Inflammatory macrophage treated with lipopolysaccharide for 4 hours (primary cell): Measurements from ENCODE around the gene IL20RA.
"Not testable (repeated sequence)": the region's sequence is repeated elsewhere in the genome, so short reads cannot be mapped to it uniquely, and the experiment has no call there.

ENCODE experiments used
- DNase-seq: peaks from one replicate; pipeline ENCODE4 v3.0.0-alpha.2; 2020

IL20RA gene

GRCh38 chr6:137044366-137045221, at the start of gene IL20RA:
TSS of gene IL20RA (minus strand) at chr6:137044965. CDS start at chr6:137044728, 237 bp downstream.
- peak; percentile 31 for DNase-seq

DNA sequence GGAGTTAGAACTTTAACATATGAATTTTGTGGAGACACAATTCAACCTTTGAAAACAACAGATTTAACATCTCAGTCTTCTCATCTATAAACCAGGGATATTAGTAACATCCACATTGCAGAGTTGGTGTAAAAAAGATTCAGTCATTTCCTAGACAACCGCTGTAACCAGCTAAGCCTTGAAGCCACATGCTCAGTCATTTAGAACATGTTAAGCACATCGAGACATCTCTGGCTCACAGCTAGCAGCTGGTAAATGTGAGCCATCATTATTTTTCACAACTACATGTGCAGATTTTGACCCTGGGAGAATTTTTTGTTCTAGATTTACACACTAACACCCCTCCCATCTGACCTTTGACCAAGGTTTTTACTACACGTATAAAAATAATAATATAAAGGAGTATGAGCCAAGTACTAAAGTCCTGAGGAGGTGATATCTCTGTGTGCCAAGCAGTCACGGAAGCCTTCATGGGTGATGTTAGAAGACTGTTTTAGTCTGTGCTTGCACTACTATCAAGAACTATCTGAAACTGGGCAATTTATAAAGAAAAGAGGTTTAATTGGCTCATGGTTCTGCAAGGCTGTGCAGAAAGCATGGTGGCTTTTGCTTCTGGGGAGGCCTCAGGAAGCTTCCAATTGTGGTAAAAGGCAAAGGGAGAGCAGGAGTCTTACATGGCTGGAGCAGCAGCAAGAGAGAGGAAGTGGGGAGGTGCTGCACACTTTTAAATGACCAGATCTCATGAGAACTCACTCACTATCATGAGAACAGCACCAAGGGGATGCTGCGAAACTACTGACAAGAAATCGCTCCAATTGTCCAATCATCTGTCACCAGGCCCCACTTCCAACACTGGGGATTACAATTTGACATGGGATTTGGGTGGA, 48.7 kb upstream of the IL20RA start:
- DNase-seq = no peak

- DNase-seq = no peak
Observed at GRCh38 chr6:137092018-137092417, 47.3 kb upstream of the IL20RA start.

DNA sequence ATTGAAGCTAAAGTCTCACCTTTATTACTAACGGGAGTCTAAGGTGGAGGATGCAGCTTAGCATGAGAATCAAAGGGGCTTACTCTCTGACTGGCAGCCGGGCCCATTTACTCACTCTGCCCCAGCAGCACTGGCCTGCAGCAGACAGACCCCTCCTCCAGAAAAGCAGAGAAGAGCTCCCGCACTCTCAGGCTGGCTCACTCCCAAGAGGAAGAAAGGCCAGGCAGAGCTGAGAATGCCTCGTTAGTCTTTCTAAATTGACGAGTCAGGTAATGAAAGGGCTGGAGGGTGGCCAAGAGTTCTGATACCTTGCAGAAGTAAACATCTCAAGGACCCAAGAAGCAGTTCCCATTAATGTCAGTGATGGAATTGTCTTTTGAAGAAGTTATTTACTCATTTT, 44.5 kb upstream of the IL20RA start:
- DNase-seq = no peak

- DNase-seq = no peak
Observed at GRCh38 chr6:137087902-137088301, 43.1 kb upstream of the IL20RA start.

GRCh38 chr6:137086031-137086430, 41.3 kb upstream of the IL20RA start:
- DNase-seq = no peak

DNA sequence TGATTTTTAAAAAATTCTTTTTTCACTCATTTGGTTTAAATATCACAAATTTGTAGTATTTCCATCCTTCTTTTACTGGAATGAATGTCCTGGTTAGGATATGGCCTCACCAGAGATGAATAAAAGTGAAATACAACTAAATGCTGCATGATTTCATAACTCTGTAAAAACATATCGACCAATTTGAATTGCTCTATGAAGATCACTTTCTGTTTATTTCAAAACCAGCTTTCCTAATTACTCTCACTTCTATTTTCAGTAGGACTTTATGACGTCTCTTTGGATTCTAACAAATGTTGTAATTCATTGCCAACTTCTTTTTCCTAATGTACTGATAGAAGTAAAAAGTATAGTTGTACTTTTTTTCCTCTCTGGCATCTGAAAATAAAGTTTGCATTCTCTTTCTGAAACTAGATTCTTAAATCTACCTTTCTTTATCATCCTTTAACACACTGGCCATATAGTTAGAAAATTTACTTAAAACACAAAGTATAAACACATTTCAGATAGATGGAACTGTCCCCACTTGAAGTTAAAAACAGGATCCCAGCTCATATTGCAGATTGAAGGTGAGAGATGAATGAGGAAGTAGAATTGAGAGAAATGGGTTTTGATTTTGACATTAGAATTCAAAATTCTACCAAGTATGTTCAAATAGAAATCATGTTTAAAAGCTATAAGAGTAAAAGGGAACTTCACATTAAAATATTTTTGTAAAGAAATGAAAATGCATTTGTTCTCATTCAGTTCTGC, 40.3 kb upstream of the IL20RA start:
- DNase-seq = peak; percentile 95

DNA sequence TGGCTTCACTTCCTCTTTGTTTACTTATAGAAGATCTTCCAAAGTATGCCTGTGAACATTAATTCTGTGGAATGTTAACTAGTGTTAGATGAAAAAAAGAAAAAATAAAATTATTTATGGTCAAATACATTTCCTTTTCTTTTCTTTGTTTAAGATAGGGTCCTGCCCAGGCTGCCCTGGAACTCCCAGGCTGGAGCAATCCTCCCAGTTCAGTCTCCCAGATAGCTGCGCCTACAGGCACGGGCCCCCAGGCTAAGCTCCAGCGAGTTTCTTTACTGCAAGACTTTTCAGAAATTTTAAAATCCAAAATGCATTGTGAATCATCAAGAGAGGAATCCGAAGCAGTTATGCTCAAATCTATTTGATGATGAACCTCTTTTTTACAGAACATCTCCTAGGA, 39.3 kb upstream of the IL20RA start:
- DNase-seq = no peak

GRCh38 chr6:137081997-137082396, 37.2 kb upstream of the IL20RA start:
- DNase-seq = no peak

GRCh38 chr6:137080711-137081110, 35.9 kb upstream of the IL20RA start:
- DNase-seq = no peak

- peak; percentile 85 for DNase-seq
Observed at GRCh38 chr6:137076277-137077068, 31.7 kb upstream of the IL20RA start.

DNA sequence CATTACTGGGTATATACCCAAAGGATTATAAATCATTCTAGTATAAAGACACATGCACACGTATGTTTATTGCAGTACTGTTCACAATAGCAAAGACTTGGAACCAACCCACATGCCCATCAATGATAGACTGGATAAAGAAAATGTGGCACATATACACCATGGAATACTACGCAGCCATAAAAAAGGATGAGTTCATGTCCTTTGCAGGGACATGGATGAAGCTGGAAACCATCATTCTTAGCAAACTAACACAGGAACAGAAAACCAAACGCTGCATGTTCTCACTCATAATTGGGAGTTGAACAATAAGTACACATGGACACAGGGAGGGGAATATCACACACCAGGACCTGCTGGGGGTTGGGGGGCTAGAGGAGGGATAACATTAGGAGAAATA, 31.0 kb upstream of the IL20RA start:
- not testable (repeated sequence) for DNase-seq

DNA sequence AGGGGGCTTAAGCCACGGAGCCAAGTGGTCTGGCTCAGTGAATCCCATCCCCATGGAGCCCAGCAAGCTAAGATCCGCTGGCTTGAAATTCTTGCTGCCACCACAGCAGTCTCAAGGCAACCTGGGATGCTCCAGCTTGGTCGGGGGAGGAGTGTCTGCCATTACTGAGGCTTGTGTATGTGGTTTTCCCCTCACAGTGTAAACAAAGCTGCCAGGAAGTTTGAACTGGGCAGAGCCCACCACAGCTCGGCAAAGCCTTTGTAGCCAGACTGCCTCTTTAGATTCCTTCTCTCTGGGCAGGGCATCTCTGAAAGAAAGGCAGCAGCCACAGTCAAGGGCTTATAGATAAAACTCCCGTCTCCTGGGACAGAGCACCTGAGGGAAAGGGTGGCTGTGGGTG, 25.5 kb upstream of the IL20RA start:
- DNase-seq = no peak

DNA sequence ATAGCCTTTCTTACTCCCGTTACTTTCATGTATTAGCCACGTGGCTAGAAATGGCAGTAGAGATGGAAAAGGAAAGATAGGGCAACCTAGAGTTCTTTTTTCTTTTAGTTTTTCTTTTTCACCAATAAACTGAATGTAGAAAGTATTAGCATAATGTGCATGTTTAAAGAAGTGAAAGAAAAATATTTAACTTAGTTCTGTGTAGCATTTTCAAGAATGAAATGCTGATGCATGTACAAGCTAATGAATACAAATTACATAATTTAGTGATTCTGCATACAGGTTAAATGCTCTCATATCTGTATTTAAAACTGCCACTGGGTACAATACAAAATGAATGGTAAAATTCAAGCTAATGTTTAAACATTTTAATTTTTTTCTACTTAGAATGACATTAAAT, 22.6 kb upstream of the IL20RA start:
- DNase-seq = no peak

- no peak for DNase-seq
Observed at GRCh38 chr6:137058037-137058436, 13.3 kb upstream of the IL20RA start.

DNA sequence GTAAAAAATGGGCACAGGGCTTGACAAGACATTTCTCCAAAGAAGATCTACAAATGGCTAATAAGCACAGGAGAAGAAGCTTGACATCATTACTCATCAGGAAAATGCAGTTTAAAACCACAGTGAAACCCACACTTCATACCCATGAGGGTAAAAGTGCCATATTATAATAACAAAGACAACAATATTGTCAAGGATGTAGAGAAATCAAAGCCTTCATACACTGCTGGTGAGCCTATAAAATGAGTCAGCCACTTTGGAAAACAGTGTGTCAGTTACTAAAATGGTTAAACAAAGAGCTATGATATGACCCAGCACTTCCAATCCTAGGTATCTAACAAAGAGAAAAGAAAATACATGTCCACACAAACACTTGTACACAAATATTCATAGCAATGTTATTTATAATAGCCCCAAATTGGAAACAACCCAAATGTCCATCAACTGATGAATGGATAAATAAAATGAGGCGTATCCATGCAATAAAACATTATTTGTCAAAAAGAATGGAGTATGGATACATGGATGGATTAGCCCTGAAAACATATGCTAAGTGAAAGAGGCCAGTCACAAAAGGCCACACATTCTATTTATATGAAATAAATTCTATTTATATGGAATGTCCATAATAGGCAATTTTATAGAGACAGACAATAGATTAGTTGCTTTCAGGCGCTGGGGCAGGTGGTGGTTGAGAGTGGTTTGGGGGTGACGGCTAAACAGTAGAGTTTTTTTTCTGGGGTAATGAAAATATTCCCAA, 11.5 kb upstream of the IL20RA start:
- DNase-seq = no peak

GRCh38 chr6:137051790-137052472, 7.2 kb upstream of the IL20RA start:
- no peak for DNase-seq

- no peak for DNase-seq
Observed at GRCh38 chr6:137049095-137049494, 4.3 kb upstream of the IL20RA start.

DNA sequence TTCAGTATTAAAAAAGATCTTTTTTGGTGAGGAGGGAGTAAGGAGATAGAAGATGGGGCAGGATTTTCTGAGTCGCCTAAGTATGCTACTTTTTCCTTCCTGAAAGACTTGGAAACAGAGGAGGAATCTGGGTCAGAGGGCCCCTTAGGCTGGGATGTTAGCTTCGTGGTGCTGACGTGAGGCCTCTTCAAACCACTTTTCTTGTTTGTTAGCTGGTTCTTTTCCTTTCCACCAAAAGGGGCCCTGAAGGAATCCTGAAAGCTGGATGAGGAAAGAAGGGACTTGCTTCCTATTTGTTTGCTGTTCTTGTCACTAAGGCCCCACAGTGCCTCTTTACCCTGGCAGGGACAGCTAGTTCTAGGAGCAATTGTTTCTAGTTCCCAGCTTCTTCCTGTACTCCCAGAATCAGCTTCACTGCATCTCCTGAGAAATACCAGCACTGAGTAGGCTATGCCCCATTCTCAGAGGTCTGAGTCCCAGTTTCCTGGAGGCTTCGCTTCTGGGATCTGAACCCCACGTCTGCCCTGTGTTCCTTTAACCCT, 2.2 kb upstream of the IL20RA start:
- no peak for DNase-seq

DNA sequence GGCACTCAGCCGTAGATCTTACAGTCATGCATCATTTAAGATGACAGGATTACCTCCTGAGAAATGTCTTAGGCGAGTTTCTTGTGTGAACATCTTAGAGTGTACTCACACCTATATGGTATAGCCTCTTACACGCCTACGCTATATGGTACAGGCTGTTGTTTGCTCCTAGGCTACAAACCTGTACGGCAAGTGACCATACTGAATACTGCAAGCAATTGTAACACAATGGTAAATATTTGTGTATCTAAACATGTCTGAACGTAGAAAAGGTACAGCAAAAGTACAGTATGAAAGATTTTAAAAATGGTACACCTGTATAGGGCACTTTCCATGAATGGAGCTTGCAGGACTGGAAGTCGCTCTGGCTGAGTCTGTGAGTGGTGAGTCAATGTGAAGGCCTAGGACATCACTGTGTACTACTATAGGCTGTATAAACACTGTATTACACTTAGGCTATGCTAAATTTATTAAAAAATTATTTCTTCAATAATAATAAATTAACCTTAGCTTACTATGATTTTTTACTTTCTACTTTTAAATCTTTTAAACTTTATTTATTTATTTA, 541 bp upstream of the IL20RA start:
- no peak for DNase-seq
